HL-60/S4 (cell line): Measurements from ENCODE around the gene PMS2.
"Not testable (repeated sequence)": the region's sequence is repeated elsewhere in the genome, so short reads cannot be mapped to it uniquely, and the experiment has no call there.

Source experiments
- in situ Hi-C: fragments of 300-500 bp; cut with MboI; formaldehyde crosslinking; loops from 2 replicates; pipeline ENCODE4 v1.14.3; 2022; ENCODE audit warnings: low sequenced_read_pairs

Gene PMS2

GRCh38 chr7:6008668-6009611 is at the start of gene PMS2, which contains the start of gene AIMP2:
TSS of gene PMS2 (minus strand) at chr7:6009049. CDS start at chr7:6009019, 30 bp downstream.
TSS of gene AIMP2 (plus strand) at chr7:6009272. CDS start at chr7:6009364, 92 bp downstream.
- in situ Hi-C loops, result no loop called here

GRCh38 chr7:6057316-6058129 is 48.7 kb upstream of the PMS2 start:
- in situ Hi-C loops, result no loop called here

GRCh38 chr7:6056616-6057015 is 47.8 kb upstream of the PMS2 start:
- in situ Hi-C loops, result no loop called here

GRCh38 chr7:6051185-6051584 is 42.3 kb upstream of the PMS2 start:
- in situ Hi-C loops, result not testable (repeated sequence)

- in situ Hi-C loops, result no loop called here
These were observed 40.9 kb upstream of the PMS2 start for GRCh38 chr7:6049780-6050179.

GRCh38 chr7:6035686-6036085 is 26.8 kb upstream of the PMS2 start:
- in situ Hi-C loops, result no loop called here

GRCh38 chr7:6035165-6035564 is 26.3 kb upstream of the PMS2 start:
- in situ Hi-C loops, result no loop called here

GRCh38 chr7:6032641-6033040 is 23.8 kb upstream of the PMS2 start:
- in situ Hi-C loops, result no loop called here

GRCh38 chr7:6032167-6032566 is 23.3 kb upstream of the PMS2 start:
- in situ Hi-C loops, result no loop called here

GRCh38 chr7:6031567-6031966 is 22.7 kb upstream of the PMS2 start:
- in situ Hi-C loops, result no loop called here

GRCh38 chr7:6030988-6031387 is 22.1 kb upstream of the PMS2 start, which contains the start of gene ANKRD61:
TSS of gene ANKRD61 (plus strand) at chr7:6031376. CDS start at chr7:6031376, 0 bp downstream.
- in situ Hi-C loops, result no loop called here

GRCh38 chr7:6028563-6028962 is 19.7 kb upstream of the PMS2 start:
- in situ Hi-C loops, result no loop called here

- in situ Hi-C loops, result no loop called here
These were observed 19.0 kb upstream of the PMS2 start for GRCh38 chr7:6027806-6028365.

- in situ Hi-C loops, result no loop called here
These were observed 18.0 kb upstream of the PMS2 start for GRCh38 chr7:6026820-6027311.

GRCh38 chr7:6026011-6026819 is 17.4 kb upstream of the PMS2 start:
- in situ Hi-C loops, result no loop called here

GRCh38 chr7:6023974-6024435 is 15.2 kb upstream of the PMS2 start:
- in situ Hi-C loops, result no loop called here

GRCh38 chr7:6022707-6023106 is 13.9 kb upstream of the PMS2 start:
- in situ Hi-C loops, result no loop called here

- in situ Hi-C loops, result no loop called here
These were observed 11.8 kb upstream of the PMS2 start for GRCh38 chr7:6020371-6021286.

GRCh38 chr7:6016653-6016966 is 7.8 kb upstream of the PMS2 start:
- in situ Hi-C loops, result no loop called here
